H1 (cell line): ENCODE data around the gene TP53. TPM values are rescaled to one million over a fixed set of nuclear protein-coding genes. Genes with fewer than 3 reads are reported as not detected.

Experiments
- CTCF ChIA-PET: fragments of 300-600 bp; sonication (Branson Sonifier 250); formaldehyde crosslinking; loops from one replicate; lab custom pipeline; 2021; ENCODE audit not compliant: partially characterized antibody; lab: Charles Lee
- POLR2A ChIA-PET: fragments of 300-600 bp; sonication (Branson Sonifier 250); formaldehyde crosslinking; loops from one replicate; lab custom pipeline; 2021; ENCODE audit warnings: inconsistent platforms; ENCODE audit not compliant: partially characterized antibody; lab: Charles Lee
- DNase-seq, 2 experiments: peaks; one replicate each; pipeline versions ENCODE4 v3.0.0 to v3.0.0-alpha.2; 2010 to 2022; ENCODE audit warnings: low spot score in 2 of 2, low read depth in 1 of 2, mixed read lengths in 1 of 2
- FAIRE-seq: peaks from 2 replicates; lab custom pipeline; 2011; peaks lifted over from hg19 to GRCh38; lab: Jason Lieb, UNC
- H2AFZ ChIP-seq: 2 replicates; pipeline ENCODE4 v1.8.1; 2012; ENCODE audit warnings: low read length, inconsistent platforms
- H2AK5ac ChIP-seq: 2 replicates; pipeline ENCODE4 v1.6.1; 2013; ENCODE audit warnings: low read depth, low read length
- H2BK120ac ChIP-seq: replicated peaks from 2 replicates; pipeline ENCODE3; 2013; ENCODE audit warnings: low read depth, low read length, inconsistent platforms
- H2BK12ac ChIP-seq: 2 replicates; pipeline ENCODE4 v1.6.1; 2013; ENCODE audit warnings: low read depth, low read length
- H2BK15ac ChIP-seq: 2 replicates; pipeline ENCODE4 v1.6.1; 2013; ENCODE audit warnings: low read length
- H2BK20ac ChIP-seq: 2 replicates; pipeline ENCODE4 v1.6.1; 2013; ENCODE audit warnings: low read length
- H2BK5ac ChIP-seq: 2 replicates; pipeline ENCODE4 v1.6.1; 2013; ENCODE audit warnings: low read depth, low read length
- H3K14ac ChIP-seq: 2 replicates; pipeline ENCODE4 v1.6.1; 2013; ENCODE audit warnings: inconsistent platforms; ENCODE audit not compliant: insufficient read length
- H3K18ac ChIP-seq: 2 replicates; pipeline ENCODE4 v1.6.1; 2013; ENCODE audit warnings: low read length; ENCODE audit errors: extremely low read depth
- H3K23ac ChIP-seq: 2 replicates; pipeline ENCODE4 v1.6.1; 2013; ENCODE audit warnings: inconsistent platforms; ENCODE audit not compliant: insufficient read length
- H3K23me2 ChIP-seq: 2 replicates; pipeline ENCODE4 v1.6.1; 2013; ENCODE audit warnings: low read depth, low read length
- H3K27ac ChIP-seq: 2 replicates; pipeline ENCODE4 v1.6.1; 2011; ENCODE audit warnings: low read depth, low read length, inconsistent platforms
- H3K27me3 ChIP-seq, 4 experiments: replicated peaks in 1 of 4; 1 replicate in 1 of 4; 2 replicates in 3 of 4; pipeline versions ENCODE4 v1.6.1 to v1.8.1; 2011 to 2013; ENCODE audit warnings: low read length in 3 of 4, mild to moderate bottlenecking in 3 of 4, inconsistent platforms in 2 of 4, mixed read lengths in 2 of 4, moderate library complexity in 1 of 4; ENCODE audit not compliant: control insufficient read depth in 3 of 4, insufficient read depth in 3 of 4; ENCODE audit errors: extremely low read depth in 1 of 4
- H3K36me3 ChIP-seq, 4 experiments: 2 replicates each; pipeline versions ENCODE4 v1.6.1 to v1.8.1; 2011 to 2013; ENCODE audit warnings: mild to moderate bottlenecking in 4 of 4, low read length in 3 of 4, moderate library complexity in 2 of 4, control low read depth in 1 of 4, inconsistent platforms in 1 of 4; ENCODE audit not compliant: insufficient read depth in 4 of 4, control insufficient read depth in 2 of 4
- H3K4ac ChIP-seq: replicated peaks from 2 replicates; pipeline ENCODE3; 2013; ENCODE audit warnings: low read length, low read depth, mixed read lengths, inconsistent platforms; ENCODE audit not compliant: insufficient read length
- H3K4me1 ChIP-seq, 4 experiments: replicated peaks in 1 of 4; 1 replicate in 1 of 4; 2 replicates in 3 of 4; pipeline versions ENCODE4 v1.6.1 to v1.8.1; 2011 to 2013; ENCODE audit warnings: low read length in 3 of 4, inconsistent platforms in 2 of 4, mixed read lengths in 1 of 4; ENCODE audit not compliant: insufficient read depth in 4 of 4, control insufficient read depth in 3 of 4
- H3K4me2 ChIP-seq, 2 experiments: 2 replicates each; pipeline versions ENCODE4 v1.6.1 to v1.8.1; 2011 to 2013; ENCODE audit warnings: low read depth in 2 of 2, low read length in 2 of 2, control low read depth in 1 of 2, inconsistent platforms in 1 of 2, mild to moderate bottlenecking in 1 of 2; ENCODE audit not compliant: insufficient read depth in 1 of 2
- H3K4me3 ChIP-seq, 4 experiments: fragments of 200-600, 300-600 bp in 1 of 4; sonication (generic), shearing (Covaris generic), sonication (Bioruptor Twin) in 1 of 4; 2 replicates each; pipeline versions ENCODE4 v1.5.1 to v1.8.1; 2011 to 2016; ENCODE audit warnings: low read length in 4 of 4, low read depth in 3 of 4, control low read depth in 2 of 4, inconsistent platforms in 2 of 4, mild to moderate bottlenecking in 2 of 4, mixed read lengths in 1 of 4, moderate library complexity in 1 of 4; ENCODE audit not compliant: insufficient read depth in 2 of 4; ENCODE audit errors: extremely low read depth in 1 of 4
- H3K56ac ChIP-seq: replicated peaks from 2 replicates; pipeline ENCODE3; 2013; ENCODE audit warnings: low read depth, mild to moderate bottlenecking, mixed read lengths, low read length, inconsistent platforms; ENCODE audit not compliant: insufficient read length
- H3K79me1 ChIP-seq: 2 replicates; pipeline ENCODE4 v1.6.1; 2013; ENCODE audit warnings: low read depth, low read length, control low read depth
- H3K79me2 ChIP-seq, 2 experiments: 2 replicates each; pipeline versions ENCODE4 v1.6.1 to v1.8.1; 2012 to 2013; ENCODE audit warnings: low read length in 2 of 2, mild to moderate bottlenecking in 2 of 2, inconsistent platforms in 1 of 2; ENCODE audit not compliant: insufficient read depth in 2 of 2, control insufficient read depth in 1 of 2
- H3K9ac ChIP-seq, 4 experiments: replicated peaks in 1 of 4; 1 replicate in 1 of 4; 2 replicates in 3 of 4; pipeline versions ENCODE4 v1.6.1 to v1.8.1; 2011 to 2013; ENCODE audit warnings: low read depth in 3 of 4, low read length in 3 of 4, control low read depth in 2 of 4, mild to moderate bottlenecking in 2 of 4, moderate library complexity in 2 of 4, inconsistent platforms in 1 of 4; ENCODE audit errors: extremely low read depth in 1 of 4
- H3K9me3 ChIP-seq, 2 experiments: 2 replicates each; pipeline versions ENCODE4 v1.6.1 to v1.8.1; 2012 to 2013; ENCODE audit warnings: mild to moderate bottlenecking in 2 of 2, moderate library complexity in 2 of 2, control low read depth in 1 of 2, inconsistent platforms in 1 of 2, low read depth in 1 of 2, low read length in 1 of 2, mixed read lengths in 1 of 2; ENCODE audit not compliant: insufficient read depth in 2 of 2
- H4K20me1 ChIP-seq, 2 experiments: replicated peaks in 1 of 2; 2 replicates each; pipeline versions ENCODE3 to v1.8.1; 2011 to 2013; ENCODE audit warnings: inconsistent platforms in 2 of 2, low read length in 2 of 2, mild to moderate bottlenecking in 1 of 2; ENCODE audit not compliant: insufficient read depth in 2 of 2, control insufficient read depth in 1 of 2
- H4K5ac ChIP-seq: 2 replicates; pipeline ENCODE4 v1.6.1; 2013; ENCODE audit warnings: low read length, low read depth, mixed read lengths, inconsistent platforms; ENCODE audit not compliant: insufficient read length
- H4K8ac ChIP-seq: 2 replicates; pipeline ENCODE4 v1.8.0; 2013; ENCODE audit warnings: mild to moderate bottlenecking, moderate library complexity, low read length, inconsistent platforms; ENCODE audit not compliant: insufficient read depth; ENCODE audit errors: extremely low read depth
- H4K91ac ChIP-seq: replicated peaks from 2 replicates; pipeline ENCODE3; 2013; ENCODE audit warnings: low read length, mixed read lengths, inconsistent platforms; ENCODE audit not compliant: insufficient read length
- ASH2L ChIP-seq: fragments of 200-600, 300-600 bp; sonication (generic); IDR thresholded peaks from one replicate; pipeline ENCODE4 v1.7.1; 2017; ENCODE audit warnings: low read length
- BACH1 ChIP-seq: IDR thresholded peaks from 2 replicates; pipeline ENCODE4 v1.6.1; 2012; ENCODE audit warnings: low read length, improper control_type of control experiment
- BCL11A ChIP-seq, 2 experiments: IDR thresholded peaks; one replicate each; pipeline ENCODE4 v1.6.1; 2011; ENCODE audit warnings: low read depth in 2 of 2, low read length in 2 of 2, mild to moderate bottlenecking in 2 of 2
- BRCA1 ChIP-seq: IDR thresholded peaks from 2 replicates; pipeline ENCODE4 v1.6.1; 2012; ENCODE audit warnings: low read depth, low read length, improper control_type of control experiment
- CREB1 ChIP-seq: IDR thresholded peaks from 2 replicates; pipeline ENCODE4 v1.6.1; 2012; ENCODE audit warnings: inconsistent platforms
- EZH2 ChIP-seq: fragments of 200-600 bp; sonication (generic); IDR thresholded peaks from 2 replicates; pipeline ENCODE4 v1.7.1; 2012; ENCODE audit warnings: low read depth, mild to moderate bottlenecking, moderate library complexity, low read length, inconsistent platforms; ENCODE audit not compliant: severe bottlenecking
- GTF2F1 ChIP-seq: IDR thresholded peaks from 2 replicates; pipeline ENCODE4 v1.6.1; 2012; ENCODE audit warnings: low read depth, low read length, improper control_type of control experiment, borderline replicate concordance
- POLR2A ChIP-seq, 2 experiments: IDR thresholded peaks; 1 replicate in 1 of 2; 2 replicates in 1 of 2; pipeline ENCODE4 v1.6.1; 2011; ENCODE audit warnings: low read depth in 2 of 2, low read length in 2 of 2, mild to moderate bottlenecking in 2 of 2; ENCODE audit errors: control extremely low read depth in 1 of 2
- POLR2AphosphoS5 ChIP-seq: IDR thresholded peaks from 2 replicates; pipeline ENCODE4 v1.6.1; 2011; ENCODE audit warnings: low read depth, low read length
- RFX5 ChIP-seq: IDR thresholded peaks from 2 replicates; pipeline ENCODE4 v1.6.1; 2011; ENCODE audit warnings: low read depth, low read length, improper control_type of control experiment, borderline replicate concordance
- SIRT6 ChIP-seq: IDR thresholded peaks from one replicate; pipeline ENCODE4 v1.7.1; 2012; ENCODE audit warnings: low read length, inconsistent platforms
- SP2 ChIP-seq: IDR thresholded peaks from 2 replicates; pipeline ENCODE4 v1.6.1; 2012; ENCODE audit warnings: mild to moderate bottlenecking, low read length, inconsistent platforms
- SP4 ChIP-seq: IDR thresholded peaks from 2 replicates; pipeline ENCODE4 v1.6.1; 2012; ENCODE audit warnings: low read length, inconsistent platforms
- SRF ChIP-seq: IDR thresholded peaks from 2 replicates; pipeline ENCODE4 v1.6.1; 2011; ENCODE audit warnings: mild to moderate bottlenecking, low read depth, low read length, moderate library complexity
- TAF7 ChIP-seq: optimal IDR thresholded peaks from 2 replicates; pipeline ENCODE3; 2011; ENCODE audit warnings: low read depth, mild to moderate bottlenecking, inconsistent platforms, low read length, moderate library complexity, borderline replicate concordance
- TCF12 ChIP-seq: IDR thresholded peaks from 2 replicates; pipeline ENCODE4 v1.6.1; 2011; ENCODE audit warnings: low read depth, mild to moderate bottlenecking, low read length
- YY1 ChIP-seq: IDR thresholded peaks from 2 replicates; pipeline ENCODE4 v1.6.1; 2011; ENCODE audit warnings: low read depth, mild to moderate bottlenecking, low read length
- WGBS, 2 experiments: shearing (Covaris generic) in 1 of 2; methylation state at CpG; one replicate each; pipeline versions ENCODE4 v1.1.6 to v1.1.7; 2013 to 2015; ENCODE audit warnings: low lambda C conversion rate in 2 of 2, mixed read lengths in 2 of 2, inconsistent platforms in 1 of 2, low coverage in 1 of 2, missing lambda C conversion rate in 1 of 2; ENCODE audit not compliant: insufficient replicate concordance in 2 of 2, insufficient coverage in 1 of 2, insufficient read length in 1 of 2; ENCODE audit errors: extremely low coverage in 1 of 2, missing lambda C conversion rate in 1 of 2; 5-methylcytosine and 5-hydroxymethylcytosine counted together
- polyA plus RNA-seq, 7 experiments: library from polyadenylated mRNA; depleted of rRNA in 3 of 7; stranded (reverse) in 5 of 7; unstranded in 2 of 7; fragments of >200 nt in 5 of 7; fragments of 200-250 nt in 2 of 7; gene quantifications; 1 replicate in 5 of 7; 2 replicates in 1 of 7; 4 replicates in 1 of 7; pipeline versions ENCODE4 v1.2.1 to v1.2.3, GENCODE V29; 2011 to 2013; ENCODE audit warnings: missing spikeins in 2 of 7, mixed read lengths in 2 of 7
- total RNA-seq: library from RNA; stranded (reverse); fragmentation: NEBNext Ultra II Directional; extraction: Animal tissue kit (Norgen Biotek cat#: 25700); gene quantifications from 2 replicates; pipeline ENCODE4 v1.2.1, GENCODE V29; 2021

The TP53 gene
- total and polyA plus RNA-seq, 2 of the 8 experiments (the other 6 are each of a cell fraction or from before 2014, with no cell fraction given) = 143 to 198 TPM

DNA sequence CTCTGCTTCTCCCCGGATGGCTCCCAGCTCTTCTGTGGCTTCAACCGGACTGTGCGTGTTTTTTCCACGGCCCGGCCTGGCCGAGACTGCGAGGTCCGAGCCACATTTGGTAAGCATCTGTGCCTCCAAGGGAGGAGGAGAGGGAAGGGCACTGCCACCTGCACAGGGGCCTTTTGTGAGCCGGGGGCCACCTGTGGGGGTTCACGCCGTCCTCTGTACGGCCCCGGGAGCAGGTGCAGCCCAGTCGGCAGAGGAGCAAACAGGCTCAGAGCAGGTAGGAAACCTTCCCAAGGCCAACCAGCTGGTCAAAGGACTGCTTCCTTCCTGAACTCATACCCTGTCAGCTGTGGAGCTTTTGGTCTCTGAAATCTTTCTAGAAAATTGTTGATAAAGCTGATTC, 14.4 kb upstream of the TP53 start:
- POLR2A ChIA-PET = interaction anchor here (0.6 to 11.4 kb wide), 2 partner anchors 14 to 86 kb away, joined by 3 to 186 read pairs; partner anchors contain the start of genes TP53 and WRAP53
- Histone ChIP-seq H3K56ac (no peak overlapping the region), H3K18ac (no peak overlapping the region), H2BK20ac (no peak overlapping the region), H4K8ac (no peak overlapping the region), H3K36me3 (peaks cover 0 to 5% (median 2%) of the 10 kb centered on the region in 4 experiments; a peak in 3 of 8 replicates), H4K91ac (no peak overlapping the region), H4K20me1 (peaks cover 2 to 3% of the 10 kb centered on the region in 2 experiments), H3K23me2 (peaks cover 19% of the 10 kb centered on the region; the same call in 1 of the 2 replicates), H2BK5ac (no peak overlapping the region), H3K79me2 (no peaks in the 10 kb centered on the region), H2BK12ac (no peak overlapping the region), H2AK5ac (no peak overlapping the region), H2BK15ac (no peak overlapping the region), H2AFZ (no peak overlapping the region), H3K79me1 (no peaks in the 10 kb centered on the region), H3K4me1 (peaks cover 2 to 18% (median 16%) of the 10 kb centered on the region in 4 experiments), H4K5ac (no peak overlapping the region), H3K4me3 (no peak overlapping the region), H3K23ac (no peak overlapping the region), H3K27me3 (peaks cover 0 to 3% (median 1%) of the 10 kb centered on the region in 4 experiments; a peak in 2 of 7 replicates), H3K14ac (no peak overlapping the region), H3K4me2 (no peak overlapping the region), H3K9me3 (no peaks in the 10 kb centered on the region), H3K9ac (no peak overlapping the region), H3K27ac (no peak overlapping the region), H3K4ac (no peak overlapping the region), H2BK120ac (no peak overlapping the region)
- WGBS, 2 experiments = 81% methylated on average over 12 of the region's 14 CpGs; no CpG with 5 or more reads in 1 of the 2 experiments
- FAIRE-seq (no peak), DNase-seq (no peak)
- CTCF ChIA-PET = interaction anchor here (2.6 to 9.2 kb wide), 2 partner anchors 10 to 13 kb away, joined by 14 to 85 read pairs; partner anchors contain the start of genes TP53 and WRAP53
- TF ChIP-seq BRCA1 (no peak), EZH2 (no peak), CREB1 (no peak), TAF7 (no peak), TCF12 (no peak), GTF2F1 (no peak), SP2 (no peak), SP4 (no peak), BACH1 (no peak), POLR2A (IDR thresholded peaks at IDR 0.05; ENCODE audit: control extremely low read depth in 1 of 2, low read depth in 2 of 2, low read length in 2 of 2) (no peak), SRF (no peak), ASH2L (no peak), RFX5 (no peak), POLR2AphosphoS5 (no peak), BCL11A (IDR thresholded peaks at IDR 0.05; ENCODE audit: low read depth in 2 of 2, low read length in 2 of 2) (no peak), YY1 (no peak), SIRT6 (no peak)
